Spleen (tissue), 11 donors: Measurements from ENCODE around the gene GABRA5. TPM values are rescaled to one million over a fixed set of nuclear protein-coding genes. Genes with fewer than 3 reads are reported as not detected.
"Not testable (repeated sequence)": the region's sequence is repeated elsewhere in the genome, so short reads cannot be mapped to it uniquely, and the experiment has no call there.

Source experiments
- DNase-seq: peaks from one replicate; pipeline ENCODE4 v3.0.0-alpha.2; 2020
- H3K27ac ChIP-seq, 8 donors: fragments of 200-600 bp; sonication (generic) in 7 of 8; 1 replicate in 4 of 8; 2 replicates in 4 of 8; pipeline versions ENCODE4 v1.5.0 to v1.8.0; 2016 to 2021; ENCODE audit warnings: inconsistent platforms in 4 of 8, mild to moderate bottlenecking in 4 of 8, moderate library complexity in 1 of 8
- H3K27me3 ChIP-seq, 7 donors: fragments of 200-600 bp; sonication (generic) in 6 of 7; replicated peaks in 1 of 7; 1 replicate in 4 of 7; 2 replicates in 3 of 7; pipeline versions ENCODE4 v1.5.0 to v1.8.0; 2016 to 2021; ENCODE audit warnings: inconsistent platforms in 3 of 7, mild to moderate bottlenecking in 1 of 7
- H3K36me3 ChIP-seq, 6 donors: fragments of 200-600 bp; sonication (generic) in 5 of 6; 1 replicate in 4 of 6; 2 replicates in 2 of 6; pipeline versions ENCODE4 v1.5.0 to v1.8.0; 2016 to 2021; ENCODE audit warnings: inconsistent platforms in 2 of 6
- H3K4me1 ChIP-seq, 6 donors: fragments of 200-600 bp; sonication (generic) in 5 of 6; 1 replicate in 3 of 6; 2 replicates in 3 of 6; pipeline versions ENCODE4 v1.5.0 to v1.8.0; 2016 to 2021; ENCODE audit warnings: inconsistent platforms in 3 of 6
- H3K4me3 ChIP-seq, 8 donors: fragments of 200-600 bp; sonication (generic) in 7 of 8; 1 replicate in 4 of 8; 2 replicates in 4 of 8; pipeline versions ENCODE4 v1.5.0 to v1.8.0; 2016 to 2021; ENCODE audit warnings: inconsistent platforms in 4 of 8, mild to moderate bottlenecking in 4 of 8, moderate library complexity in 2 of 8
- H3K9me3 ChIP-seq, 8 donors: fragments of 200-600 bp; sonication (generic) in 7 of 8; 1 replicate in 4 of 8; 2 replicates in 4 of 8; pipeline versions ENCODE4 v1.5.0 to v1.8.0; 2016 to 2021; ENCODE audit warnings: inconsistent platforms in 4 of 8
- CTCF ChIP-seq, 11 experiments: fragments of 200-600 bp in 7 of 11; fragments of 450-650 bp in 4 of 11; sonication (generic) in 4 of 11; IDR thresholded peaks in 8 of 11; conservative IDR thresholded peaks in 3 of 11; 1 replicate in 7 of 11; 2 replicates in 4 of 11; pipeline versions ENCODE4 v1.4.0 to v1.8.0; 2016 to 2021; ENCODE audit warnings: antibody characterized with exemption in 11 of 11, inconsistent platforms in 4 of 11, mild to moderate bottlenecking in 1 of 11
- POLR2A ChIP-seq, 3 donors: fragments of 450-650 bp; IDR thresholded peaks; one replicate each; pipeline ENCODE4 v1.5.1; 2017; ENCODE audit warnings: antibody characterized with exemption in 3 of 3, mild to moderate bottlenecking in 1 of 3
- POLR2AphosphoS5 ChIP-seq, 3 donors: sonication (generic); formaldehyde crosslinking; IDR thresholded peaks; one replicate each; pipeline ENCODE4 v1.5.1; 2017; ENCODE audit warnings: antibody characterized with exemption in 3 of 3
- WGBS, 5 donors: extraction: QIAGEN DNeasy Blood & Tissue Kit in 3 of 5; methylation state at CpG; one replicate each; pipeline versions ENCODE4 v1.1.5 to v1.1.7; 2013 to 2018; 5-methylcytosine and 5-hydroxymethylcytosine counted together
- intact Hi-C: fragments of 100-400 bp; cut with DNase I; formaldehyde crosslinking; loops from one replicate; pipeline ENCODE4 v1.15.0; 2023; ENCODE audit warnings: low total_unique reads
- polyA plus RNA-seq, 3 donors: library from polyadenylated mRNA; stranded (reverse); fragments of 200-250 nt; gene quantifications; one replicate each; pipeline ENCODE4 v1.2.1, GENCODE V29; 2013
- total RNA-seq, 7 donors: library from RNA; depleted of rRNA in 3 of 7; stranded (reverse); fragments of >200 nt in 3 of 7; fragmentation: NEBNext Ultra II Directional in 4 of 7; extraction: Animal tissue kit (Norgen Biotek cat#: 25700) in 4 of 7; gene quantifications; one replicate each; pipeline versions ENCODE4 v1.1.0 to v1.2.1, GENCODE V29; 2016 to 2021
- donor health status: healthy with polysubstance abuse.
- donor health status: DM: no; HTN: no; CAD: no; lungs with moderate emphysema.
- donor health status: DM: no; HTN: no; CAD: no.
- donor health status: Bipolar disorder and iron deficiency.
- donor health status: healthy.
- donor health status: DM: no; HTN: no; CAD: no.
- donor health status: DM: yes; HTN: yes; CAD: no.

The GABRA5 gene
- total and polyA plus RNA-seq, 10 donors = 0.02 to 0.85 (median 0.04) TPM; not detected in 7

- peaks cover 0 to 10% (median 0%) of the 10 kb centered on the region in 8 donors for H3K9me3 ChIP-seq
- no peak overlapping the region for H3K27ac ChIP-seq
- no peaks in the 10 kb centered on the region for H3K36me3 ChIP-seq
- no peak for DNase-seq
- peaks cover 0 to 50% (median 4%) of the 10 kb centered on the region in 7 donors for H3K27me3 ChIP-seq
- peaks cover 0 to 15% (median 4%) of the 10 kb centered on the region in 6 donors for H3K4me1 ChIP-seq
- WGBS, 5 donors = 79 to 87% (median 86%) methylated on average over 14 of the region's 14 CpGs
- TF ChIP-seq POLR2A (IDR thresholded peaks at IDR 0.05) = no peak
- no peak for TF ChIP-seq POLR2AphosphoS5 (IDR thresholded peaks at IDR 0.05)
- TF ChIP-seq CTCF (IDR thresholded peaks at IDR 0.05 in 8 of 11, conservative IDR thresholded peaks at IDR 0.05 in 3 of 11) = no peak
- no peak overlapping the region for H3K4me3 ChIP-seq
- intact Hi-C loops = loop anchor here (10.0 kb wide), 1 partner anchor 462 kb away; no protein-coding TSS in a partner anchor
Observed at GRCh38 chr15:26892678-26893077, 25.8 kb downstream of the GABRA5 start.

- H3K4me1 ChIP-seq = peaks cover 0 to 15% (median 4%) of the 10 kb centered on the region in 6 donors
- peaks cover 0 to 10% (median 0%) of the 10 kb centered on the region in 8 donors for H3K9me3 ChIP-seq
- TF ChIP-seq POLR2AphosphoS5 (IDR thresholded peaks at IDR 0.05) = no peak
- no peak for TF ChIP-seq CTCF (IDR thresholded peaks at IDR 0.05 in 8 of 11, conservative IDR thresholded peaks at IDR 0.05 in 3 of 11)
- TF ChIP-seq POLR2A (IDR thresholded peaks at IDR 0.05) = no peak
- H3K27me3 ChIP-seq = peaks cover 0 to 45% (median 4%) of the 10 kb centered on the region in 7 donors
- DNase-seq = no peak
- WGBS, 5 donors = 72 to 87% (median 81%) methylated on average over 32 to 35 of the region's 35 CpGs
- intact Hi-C loops = loop anchor here (10.0 kb wide), 1 partner anchor 461 kb away; no protein-coding TSS in a partner anchor
- H3K4me3 ChIP-seq = no peak overlapping the region
- no peaks in the 10 kb centered on the region for H3K36me3 ChIP-seq
- no peak overlapping the region for H3K27ac ChIP-seq
Observed at GRCh38 chr15:26893351-26894065, 26.6 kb downstream of the GABRA5 start.

DNA sequence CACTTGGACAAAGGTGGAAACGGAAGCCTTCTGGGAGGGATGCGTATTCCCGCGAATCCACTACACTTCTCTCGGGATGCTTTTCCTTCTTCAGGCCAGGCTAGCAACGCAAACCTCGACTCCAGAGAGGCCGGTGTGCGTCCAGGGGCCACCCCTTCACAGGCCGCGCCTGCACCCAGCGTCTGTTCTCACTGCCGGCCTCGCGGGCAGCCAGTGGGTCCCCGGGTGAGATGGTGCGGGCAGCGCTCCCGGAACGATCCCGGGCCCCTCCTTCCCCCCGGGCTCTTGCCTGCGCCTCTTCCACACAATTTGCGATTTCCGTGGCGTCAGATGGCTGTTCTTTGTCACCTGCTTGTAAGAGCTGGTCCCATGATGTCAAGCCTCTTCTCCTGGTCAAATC, 27.3 kb downstream of the GABRA5 start:
- peaks cover 0 to 15% (median 5%) of the 10 kb centered on the region in 8 donors for H3K9me3 ChIP-seq
- 42 to 81% (median 58%) methylated on average over 23 to 26 of the region's 26 CpGs for WGBS, 5 donors
- H3K27ac ChIP-seq = no peak overlapping the region
- H3K4me3 ChIP-seq = no peak overlapping the region
- TF ChIP-seq CTCF (IDR thresholded peaks at IDR 0.05 in 8 of 11, conservative IDR thresholded peaks at IDR 0.05 in 3 of 11) (no peak), POLR2A (IDR thresholded peaks at IDR 0.05) (no peak)
- DNase-seq = no peak
- intact Hi-C loops = loop anchor here (10.0 kb wide), 1 partner anchor 461 kb away; no protein-coding TSS in a partner anchor
- H3K4me1 ChIP-seq = peaks cover 0 to 15% (median 4%) of the 10 kb centered on the region in 6 donors
- no peaks in the 10 kb centered on the region for H3K36me3 ChIP-seq
- peaks cover 0 to 38% (median 4%) of the 10 kb centered on the region in 7 donors for H3K27me3 ChIP-seq

GRCh38 chr15:26895346-26895745, 28.5 kb downstream of the GABRA5 start:
- WGBS, 5 donors = 92 to 95% (median 95%) methylated on average over 19 of the region's 19 CpGs
- peaks cover 0 to 26% (median 17%) of the 10 kb centered on the region in 8 donors for H3K9me3 ChIP-seq
- not testable (repeated sequence) for DNase-seq, H3K36me3 ChIP-seq, H3K27ac ChIP-seq, H3K4me3 ChIP-seq
- intact Hi-C loops = loop anchor here (10.0 kb wide), 1 partner anchor 459 kb away; no protein-coding TSS in a partner anchor
- H3K4me1 ChIP-seq = peaks cover 0 to 15% (median 4%) of the 10 kb centered on the region in 6 donors
- peaks cover 0 to 33% (median 4%) of the 10 kb centered on the region in 7 donors for H3K27me3 ChIP-seq
